Liver (tissue), 3 donors: ENCODE data around the gene GSTA1.

Experiments
- SP1 ChIP-seq: IDR thresholded peaks from 2 replicates; pipeline ENCODE4 v1.6.1; 2018; ENCODE audit warnings: antibody characterized with exemption, mild to moderate bottlenecking
- TF ChIP-seq, protein P1 (sequence below): fragments of 150-350 bp; IDR thresholded peaks from 2 replicates; pipeline ENCODE4 v1.5.1; 2017; ENCODE audit warnings: improper control_type of control experiment, low read depth, low read length; ENCODE audit not compliant: missing input control
- donor health status: healthy.
- donor health status: healthy.

DNA sequence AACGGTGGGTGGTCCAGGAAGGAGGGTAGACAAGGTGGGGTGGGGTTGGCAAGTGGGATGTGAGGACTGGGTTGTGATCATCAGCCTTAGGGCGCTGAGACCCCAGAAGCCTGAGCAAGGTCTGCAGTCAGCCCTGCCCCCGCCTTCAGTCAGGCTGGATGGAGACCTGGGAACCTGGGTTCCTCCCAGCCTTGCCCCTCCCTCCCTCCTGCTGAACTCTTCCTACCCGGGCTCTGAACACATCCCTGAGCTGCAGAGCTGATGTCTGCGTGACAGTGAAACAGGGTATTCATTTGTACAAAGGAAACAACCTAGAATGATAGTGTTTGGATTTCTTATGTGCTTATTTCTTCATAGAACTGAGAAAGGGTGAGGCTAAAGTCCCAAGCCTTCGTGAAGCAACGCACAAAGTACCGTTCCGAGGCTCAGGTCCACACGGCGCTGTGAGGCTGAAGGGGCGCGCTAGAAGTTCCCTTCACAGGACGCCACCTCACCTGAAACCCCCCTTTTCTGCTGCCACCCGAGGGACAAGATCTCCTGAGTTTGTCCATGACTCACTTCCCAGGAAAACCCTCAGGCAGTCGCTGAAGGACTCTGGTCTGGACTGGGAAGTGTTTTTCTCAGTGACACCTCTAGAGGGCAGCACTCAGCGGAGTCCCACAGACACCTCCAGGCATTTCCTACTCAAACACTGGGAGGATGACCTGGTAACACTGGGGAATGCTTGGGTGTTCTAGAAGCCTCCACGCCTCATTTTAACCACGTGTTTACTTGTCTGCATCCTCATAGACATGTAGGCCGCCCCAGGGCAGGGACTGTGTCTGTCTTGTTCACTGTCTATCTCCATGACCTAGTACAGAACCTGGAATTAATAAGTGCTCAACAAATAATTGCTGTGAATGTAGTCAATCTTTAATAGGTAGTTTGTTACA is 35.8 kb upstream of the GSTA1 start:
- TF ChIP-seq, protein P1, sequence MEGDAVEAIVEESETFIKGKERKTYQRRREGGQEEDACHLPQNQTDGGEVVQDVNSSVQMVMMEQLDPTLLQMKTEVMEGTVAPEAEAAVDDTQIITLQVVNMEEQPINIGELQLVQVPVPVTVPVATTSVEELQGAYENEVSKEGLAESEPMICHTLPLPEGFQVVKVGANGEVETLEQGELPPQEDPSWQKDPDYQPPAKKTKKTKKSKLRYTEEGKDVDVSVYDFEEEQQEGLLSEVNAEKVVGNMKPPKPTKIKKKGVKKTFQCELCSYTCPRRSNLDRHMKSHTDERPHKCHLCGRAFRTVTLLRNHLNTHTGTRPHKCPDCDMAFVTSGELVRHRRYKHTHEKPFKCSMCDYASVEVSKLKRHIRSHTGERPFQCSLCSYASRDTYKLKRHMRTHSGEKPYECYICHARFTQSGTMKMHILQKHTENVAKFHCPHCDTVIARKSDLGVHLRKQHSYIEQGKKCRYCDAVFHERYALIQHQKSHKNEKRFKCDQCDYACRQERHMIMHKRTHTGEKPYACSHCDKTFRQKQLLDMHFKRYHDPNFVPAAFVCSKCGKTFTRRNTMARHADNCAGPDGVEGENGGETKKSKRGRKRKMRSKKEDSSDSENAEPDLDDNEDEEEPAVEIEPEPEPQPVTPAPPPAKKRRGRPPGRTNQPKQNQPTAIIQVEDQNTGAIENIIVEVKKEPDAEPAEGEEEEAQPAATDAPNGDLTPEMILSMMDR = peak; percentile 72
- no peak for TF ChIP-seq SP1
